Loucy (cell line): ENCODE results near the gene MPZL1.

Experiments
- H2AFZ ChIP-seq: fragments of 200-600 bp; sonication (generic); 2 replicates; pipeline ENCODE4 v1.6.0; 2016; ENCODE audit warnings: antibody characterized with exemption, mild to moderate bottlenecking, low read length, moderate library complexity
- H3F3A ChIP-seq: fragments of 200-600 bp; 2 replicates; pipeline ENCODE4 v1.6.0; 2016; ENCODE audit warnings: antibody characterized with exemption, low read depth, mild to moderate bottlenecking
- H3K27me3 ChIP-seq: fragments of 200-600 bp; sonication (generic); 2 replicates; pipeline ENCODE4 v1.6.1; 2014; ENCODE audit warnings: low read length, mild to moderate bottlenecking; ENCODE audit not compliant: insufficient read depth, poor library complexity, severe bottlenecking
- H3K36me3 ChIP-seq: fragments of 200-600 bp; sonication (generic); 2 replicates; pipeline ENCODE4 v1.6.1; 2016; ENCODE audit warnings: low read length; ENCODE audit not compliant: insufficient read depth
- H3K4me1 ChIP-seq: fragments of 200-600 bp; sonication (generic); 2 replicates; pipeline ENCODE4 v1.5.1; 2014; ENCODE audit warnings: low read length, mild to moderate bottlenecking; ENCODE audit not compliant: insufficient read depth, poor library complexity, severe bottlenecking
- H3K4me2 ChIP-seq: fragments of 200-600 bp; sonication (generic); 2 replicates; pipeline ENCODE4 v1.6.0; 2014; ENCODE audit warnings: antibody characterized with exemption, low read length, low read depth, mild to moderate bottlenecking; ENCODE audit not compliant: poor library complexity, severe bottlenecking
- H3K4me3 ChIP-seq: fragments of 200-600 bp; sonication (generic); 2 replicates; pipeline ENCODE4 v1.5.1; 2014; ENCODE audit warnings: low read length, mild to moderate bottlenecking, mixed read lengths; ENCODE audit not compliant: poor library complexity, severe bottlenecking
- H3K79me2 ChIP-seq: fragments of 200-600 bp; sonication (generic); 2 replicates; pipeline ENCODE4 v1.6.1; 2014; ENCODE audit warnings: low read length; ENCODE audit not compliant: insufficient read depth
- H3K9ac ChIP-seq: fragments of 200-600 bp; sonication (generic); 2 replicates; pipeline ENCODE4 v1.6.0; 2014; ENCODE audit warnings: mild to moderate bottlenecking, low read depth, low read length, moderate library complexity; ENCODE audit not compliant: poor library complexity, severe bottlenecking
- H3K9me2 ChIP-seq: fragments of 200-600 bp; sonication (generic); replicated peaks from 2 replicates; pipeline ENCODE4 v1.6.1; 2016; ENCODE audit warnings: low read depth, low read length, mixed read lengths
- H3K9me3 ChIP-seq: fragments of 200-600 bp; sonication (generic); 2 replicates; pipeline ENCODE4 v1.6.1; 2014; ENCODE audit warnings: mild to moderate bottlenecking, antibody characterized with exemption, low read length, low read depth; ENCODE audit not compliant: insufficient read depth
- H4K20me1 ChIP-seq: fragments of 200-600 bp; sonication (generic); 2 replicates; pipeline ENCODE4 v1.6.0; 2014; ENCODE audit warnings: antibody characterized with exemption, low read length, mild to moderate bottlenecking; ENCODE audit not compliant: insufficient read depth, poor library complexity, severe bottlenecking
- CTCF ChIP-seq: fragments of 200-600 bp; sonication (generic); conservative IDR thresholded peaks from 2 replicates; pipeline ENCODE4 v1.5.1; 2014; ENCODE audit warnings: mild to moderate bottlenecking, antibody characterized with exemption, low read length
- EZH2phosphoT487 ChIP-seq: fragments of 200-600 bp; IDR thresholded peaks from 2 replicates; pipeline ENCODE4 v1.6.1; 2018; ENCODE audit warnings: antibody characterized with exemption, mild to moderate bottlenecking, moderate library complexity, borderline replicate concordance

MPZL1 gene

GRCh38 chr1:167795810-167796740 is 74.3 kb downstream of the MPZL1 start:
- Histone ChIP-seq H3K9me2 (no peaks in the 10 kb centered on the region), H3F3A (no peaks in the 10 kb centered on the region), H3K27me3 (no peaks in the 10 kb centered on the region), H3K9me3 (no peaks in the 10 kb centered on the region), H3K4me2 (no peak overlapping the region), H3K4me1 (peaks cover 28% of the 10 kb centered on the region), H3K9ac (no peak overlapping the region), H2AFZ (no peak overlapping the region), H4K20me1 (no peaks in the 10 kb centered on the region), H3K79me2 (no peaks in the 10 kb centered on the region), H3K36me3 (no peaks in the 10 kb centered on the region; the same call in 1 of the 2 replicates), H3K4me3 (no peak overlapping the region)
- no peak for TF ChIP-seq EZH2phosphoT487
- TF ChIP-seq CTCF = no peak

GRCh38 chr1:167797015-167797414 is 75.2 kb downstream of the MPZL1 start:
- Histone ChIP-seq H2AFZ (no peak overlapping the region), H3K27me3 (no peaks in the 10 kb centered on the region), H3K79me2 (no peaks in the 10 kb centered on the region), H3F3A (no peaks in the 10 kb centered on the region), H3K9me2 (no peaks in the 10 kb centered on the region), H3K36me3 (no peaks in the 10 kb centered on the region), H3K9ac (peak overlapping the region; percentile 19), H3K4me2 (peak overlapping the region; percentile 49), H4K20me1 (no peaks in the 10 kb centered on the region), H3K4me1 (peaks cover 19% of the 10 kb centered on the region), H3K9me3 (no peaks in the 10 kb centered on the region), H3K4me3 (peak overlapping the region; percentile 18)
- TF ChIP-seq CTCF (no peak), EZH2phosphoT487 (no peak)

- H4K20me1 ChIP-seq = no peaks in the 10 kb centered on the region
- H3K79me2 ChIP-seq = no peaks in the 10 kb centered on the region
- no peaks in the 10 kb centered on the region for H3K9me3 ChIP-seq
- peaks cover under 1% of the 10 kb centered on the region for H3F3A ChIP-seq
- H3K4me1 ChIP-seq = peaks cover 21% of the 10 kb centered on the region
- H3K4me2 ChIP-seq = no peak overlapping the region
- H3K36me3 ChIP-seq = no peaks in the 10 kb centered on the region
- H2AFZ ChIP-seq = no peak overlapping the region
- H3K9ac ChIP-seq = no peak overlapping the region
- no peaks in the 10 kb centered on the region for H3K27me3 ChIP-seq
- TF ChIP-seq CTCF (no peak), EZH2phosphoT487 (no peak)
- H3K4me3 ChIP-seq = no peak overlapping the region
- no peaks in the 10 kb centered on the region for H3K9me2 ChIP-seq
These were observed 77.2 kb downstream of the MPZL1 start for GRCh38 chr1:167798952-167799351.
